Measurements from ENCODE around the gene POLR3GL.
"Not testable (repeated sequence)": the region's sequence is repeated elsewhere in the genome, so short reads cannot be mapped to it uniquely, and the experiment has no call there.

POLR3GL gene

GRCh38 chr1:146021622-146022402 is 57.3 kb downstream of the POLR3GL start, which contains the start of gene HJV:
Gene HJV, minus strand, starts transcription at chr1:146021735. Its CDS starts 1,504 bp downstream, at chr1:146020231.
- no peak for DNase-seq

GRCh38 chr1:146022403-146023127 is 58.1 kb downstream of the POLR3GL start:
- no peak for DNase-seq

GRCh38 chr1:146025787-146026495 is 61.5 kb downstream of the POLR3GL start:
- DNase-seq, result not testable (repeated sequence)

- not testable (repeated sequence) for DNase-seq
Measured at GRCh38 chr1:146026650-146027049, 62.2 kb downstream of the POLR3GL start.

Measured in NK-92 treated with Interleukin-12 subunit alpha and Interleukin-12 subunit beta, amount 100 ng/mL, for 24 hours (cell line).